Measurements from ENCODE around the gene DAPK2. TPM values are rescaled to one million over a fixed set of nuclear protein-coding genes. Genes with fewer than 3 reads are reported as not detected.
A peak's percentile ranks its signal among the peaks of the same experiment; 100 is the strongest.

DAPK2 gene
- total and polyA plus RNA-seq, 2 experiments from 2014 or later: 0.51 to 1.4 TPM

DNA sequence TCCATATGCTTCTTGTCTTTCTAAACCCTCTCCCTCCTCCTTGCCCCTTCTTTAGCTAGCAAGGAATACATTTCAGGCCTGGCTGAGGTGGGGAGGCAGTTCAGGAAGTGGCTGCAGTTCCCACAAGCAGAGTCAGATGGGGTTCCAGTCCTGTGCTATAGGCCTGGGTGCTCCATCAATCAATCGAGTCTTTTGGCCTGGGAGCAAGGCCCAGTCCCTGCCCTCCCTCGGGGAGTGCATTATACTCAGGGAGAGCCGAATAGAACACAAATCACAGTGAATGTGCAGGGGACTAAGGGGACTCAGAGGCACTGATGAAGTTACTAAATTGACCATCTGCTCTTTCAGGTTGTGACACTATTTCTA, 154.5 kb downstream of the DAPK2 start:
- no peak for DNase-seq (ENCODE audit: low read depth in 1 of 2, low spot score in 1 of 2)
- TF ChIP-seq, protein P1, sequence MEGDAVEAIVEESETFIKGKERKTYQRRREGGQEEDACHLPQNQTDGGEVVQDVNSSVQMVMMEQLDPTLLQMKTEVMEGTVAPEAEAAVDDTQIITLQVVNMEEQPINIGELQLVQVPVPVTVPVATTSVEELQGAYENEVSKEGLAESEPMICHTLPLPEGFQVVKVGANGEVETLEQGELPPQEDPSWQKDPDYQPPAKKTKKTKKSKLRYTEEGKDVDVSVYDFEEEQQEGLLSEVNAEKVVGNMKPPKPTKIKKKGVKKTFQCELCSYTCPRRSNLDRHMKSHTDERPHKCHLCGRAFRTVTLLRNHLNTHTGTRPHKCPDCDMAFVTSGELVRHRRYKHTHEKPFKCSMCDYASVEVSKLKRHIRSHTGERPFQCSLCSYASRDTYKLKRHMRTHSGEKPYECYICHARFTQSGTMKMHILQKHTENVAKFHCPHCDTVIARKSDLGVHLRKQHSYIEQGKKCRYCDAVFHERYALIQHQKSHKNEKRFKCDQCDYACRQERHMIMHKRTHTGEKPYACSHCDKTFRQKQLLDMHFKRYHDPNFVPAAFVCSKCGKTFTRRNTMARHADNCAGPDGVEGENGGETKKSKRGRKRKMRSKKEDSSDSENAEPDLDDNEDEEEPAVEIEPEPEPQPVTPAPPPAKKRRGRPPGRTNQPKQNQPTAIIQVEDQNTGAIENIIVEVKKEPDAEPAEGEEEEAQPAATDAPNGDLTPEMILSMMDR (IDR thresholded peaks at IDR 0.05; ENCODE audit: low read depth, low read length): no peak
- H3K4me3 ChIP-seq: no peak overlapping the region

DNA sequence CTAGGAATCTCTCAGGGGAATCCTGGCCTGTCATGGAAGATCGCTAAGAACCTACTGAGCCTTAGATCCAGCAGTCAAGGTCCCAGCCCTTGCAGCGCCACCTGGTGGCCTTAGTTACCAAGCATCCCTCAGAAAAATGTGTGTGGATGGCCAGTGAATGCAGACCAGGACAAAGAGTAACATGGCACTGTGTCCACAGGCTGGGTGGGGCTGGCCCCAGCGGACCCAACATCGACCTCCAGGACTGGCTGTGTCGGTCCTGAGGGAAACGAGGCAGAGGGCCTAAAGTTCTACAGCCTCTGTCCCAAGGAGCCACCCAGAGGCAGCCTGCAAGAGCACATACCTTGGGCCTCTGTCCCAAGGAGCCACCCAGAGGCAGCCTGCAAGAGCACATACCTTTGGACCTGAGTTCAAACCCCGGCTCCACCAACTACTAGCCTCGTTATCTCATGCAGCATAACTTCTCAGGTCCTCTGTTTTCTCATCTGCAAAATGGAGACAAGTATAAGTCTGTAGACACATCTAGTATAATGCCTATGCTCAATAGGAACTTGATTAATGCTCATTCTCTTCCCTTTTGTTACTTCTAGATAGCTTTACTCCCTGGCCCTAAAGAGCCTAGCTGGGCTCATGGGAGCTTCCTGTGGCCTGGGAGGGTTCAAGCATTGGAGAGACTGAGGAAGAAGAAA, 155.1 kb downstream of the DAPK2 start:
- no peaks in the 10 kb centered on the region for H3K27me3 ChIP-seq
- H3K36me3 ChIP-seq: no peaks in the 10 kb centered on the region
- H3K4me3 ChIP-seq: no peak overlapping the region
- no peaks in the 10 kb centered on the region for H3K4me1 ChIP-seq (ENCODE audit: low read depth)
- no peak overlapping the region for H3K27ac ChIP-seq
- TF ChIP-seq, protein P1 (IDR thresholded peaks at IDR 0.05; ENCODE audit: low read depth, low read length): peak; percentile 90
- H3K9me3 ChIP-seq (ENCODE audit: low read depth): no peaks in the 10 kb centered on the region
- peak; percentile 81 to 84 for DNase-seq (ENCODE audit: low read depth in 1 of 2, low spot score in 1 of 2)

More for the DNA sequence above, 154.5 kb downstream of the DAPK2 start:
- Histone ChIP-seq H3K9me3 (ENCODE audit: low read depth) (no peaks in the 10 kb centered on the region), H3K27ac (no peak overlapping the region), H3K36me3 (no peaks in the 10 kb centered on the region), H3K4me1 (ENCODE audit: low read depth) (peaks cover 4% of the 10 kb centered on the region), H3K27me3 (no peaks in the 10 kb centered on the region)

DNA sequence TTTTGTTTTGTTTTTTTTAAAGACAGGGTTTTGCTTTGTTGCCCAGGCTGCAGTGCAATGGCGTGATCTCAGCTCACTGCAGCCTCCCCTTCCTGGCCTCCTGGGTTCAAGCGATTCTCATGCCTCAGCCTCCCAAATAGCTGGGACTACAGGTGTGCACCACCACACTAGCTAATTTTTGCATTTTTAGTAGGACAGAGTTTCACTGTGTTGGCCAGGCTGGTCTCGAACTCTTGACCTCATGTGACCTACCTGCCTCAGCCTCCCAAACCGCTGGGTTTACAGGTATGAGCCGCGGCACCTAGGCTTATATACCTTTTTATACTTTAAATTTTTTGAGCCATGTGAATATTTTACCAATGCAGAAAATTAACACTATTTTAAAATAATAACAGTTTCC, 155.7 kb downstream of the DAPK2 start:
- Histone ChIP-seq H3K4me3 (no peak overlapping the region), H3K4me1 (ENCODE audit: low read depth) (no peaks in the 10 kb centered on the region), H3K36me3 (no peaks in the 10 kb centered on the region), H3K9me3 (ENCODE audit: low read depth) (no peaks in the 10 kb centered on the region), H3K27ac (no peak overlapping the region), H3K27me3 (no peaks in the 10 kb centered on the region)
- TF ChIP-seq, protein P1 (IDR thresholded peaks at IDR 0.05; ENCODE audit: low read depth, low read length): no peak
- no peak for DNase-seq (ENCODE audit: low read depth in 1 of 2, low spot score in 1 of 2)

DNA sequence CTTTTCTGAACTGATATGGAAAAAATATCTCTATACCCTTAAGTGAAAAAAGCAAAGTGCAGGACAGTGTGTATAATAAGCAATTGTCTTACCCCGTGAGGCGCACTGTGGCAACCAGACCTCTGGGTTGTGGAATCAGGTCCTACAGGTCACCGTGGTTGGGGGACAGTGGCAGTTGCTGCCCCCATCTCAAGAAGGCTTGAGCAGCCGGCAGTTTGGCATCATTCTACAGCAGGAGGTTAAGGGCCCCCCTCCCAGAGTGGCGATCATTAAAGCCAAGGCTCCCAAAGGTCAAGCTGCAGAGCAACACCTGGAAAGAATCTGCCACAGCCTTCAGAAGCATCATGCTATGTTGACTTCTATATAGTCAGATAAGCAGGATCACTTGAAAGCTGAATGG, 156.5 kb downstream of the DAPK2 start:
- H3K4me3 ChIP-seq: no peak overlapping the region
- H3K4me1 ChIP-seq (ENCODE audit: low read depth): no peaks in the 10 kb centered on the region
- no peak for DNase-seq (ENCODE audit: low read depth in 1 of 2, low spot score in 1 of 2)
- TF ChIP-seq, protein P1 (IDR thresholded peaks at IDR 0.05; ENCODE audit: low read depth, low read length): no peak
- H3K27me3 ChIP-seq: no peaks in the 10 kb centered on the region
- H3K9me3 ChIP-seq (ENCODE audit: low read depth): no peaks in the 10 kb centered on the region
- H3K27ac ChIP-seq: no peak overlapping the region
- H3K36me3 ChIP-seq: no peaks in the 10 kb centered on the region

DNA sequence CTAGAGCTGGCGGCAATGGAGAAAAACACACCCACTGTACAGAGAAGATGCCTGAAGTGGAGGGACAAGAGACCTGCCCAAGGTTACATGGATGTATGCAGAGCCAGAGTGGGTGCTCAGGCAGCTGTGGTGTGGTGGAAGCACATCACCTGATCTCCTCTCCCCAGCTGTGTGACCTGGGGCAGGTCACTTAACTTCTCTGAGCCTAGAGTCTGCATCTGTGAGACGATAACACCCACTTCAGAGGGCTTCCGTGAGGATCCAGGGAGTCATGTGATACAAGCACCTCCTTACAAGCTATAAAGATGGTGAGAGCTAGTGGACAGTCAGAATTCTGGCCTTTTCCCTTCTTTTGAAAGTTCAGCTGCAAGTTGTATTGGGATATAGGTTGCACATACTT, 157.5 kb downstream of the DAPK2 start:
- no peak overlapping the region for H3K27ac ChIP-seq
- H3K4me1 ChIP-seq (ENCODE audit: low read depth): no peaks in the 10 kb centered on the region
- no peaks in the 10 kb centered on the region for H3K36me3 ChIP-seq
- H3K27me3 ChIP-seq: no peaks in the 10 kb centered on the region
- no peak overlapping the region for H3K4me3 ChIP-seq
- H3K9me3 ChIP-seq (ENCODE audit: low read depth): no peaks in the 10 kb centered on the region
- TF ChIP-seq, protein P1 (IDR thresholded peaks at IDR 0.05; ENCODE audit: low read depth, low read length): no peak
- DNase-seq (ENCODE audit: low read depth in 1 of 2, low spot score in 1 of 2): no peak

Measured in cardiac muscle cell (in vitro differentiated cells and primary cell).